UCSD-AML1 (cell line): ENCODE data around the gene F7.
"Not testable (repeated sequence)": the region's sequence is repeated elsewhere in the genome, so short reads cannot be mapped to it uniquely, and the experiment has no call there.

Source experiments
- DNase-seq: peaks from one replicate; lab custom pipeline; 2025; ENCODE audit not compliant: unreplicated experiment; lab: John Stamatoyannopoulos, UW

Gene F7

GRCh38 chr13:113150550-113151365 lies 45.2 kb downstream of the F7 start:
- no peak for DNase-seq

- DNase-seq = no peak
These were observed 46.4 kb downstream of the F7 start for GRCh38 chr13:113151745-113152690.

DNA sequence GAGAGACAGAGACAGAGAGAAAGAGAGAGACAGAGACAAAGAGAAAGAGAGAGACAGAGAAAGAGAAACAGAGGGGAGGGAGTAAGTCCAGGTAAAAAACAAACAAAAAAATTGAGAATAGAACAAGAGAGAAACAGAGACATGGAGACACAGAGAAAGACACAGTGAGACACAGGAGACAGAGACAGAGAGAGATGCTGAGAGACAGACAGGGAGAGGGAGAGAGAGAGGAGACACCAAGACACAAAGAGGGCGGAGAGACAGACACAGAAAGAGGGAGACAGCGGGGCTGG lies 47.0 kb downstream of the F7 start:
- DNase-seq = no peak

GRCh38 chr13:113152984-113153809 lies 47.6 kb downstream of the F7 start:
- DNase-seq = no peak

DNA sequence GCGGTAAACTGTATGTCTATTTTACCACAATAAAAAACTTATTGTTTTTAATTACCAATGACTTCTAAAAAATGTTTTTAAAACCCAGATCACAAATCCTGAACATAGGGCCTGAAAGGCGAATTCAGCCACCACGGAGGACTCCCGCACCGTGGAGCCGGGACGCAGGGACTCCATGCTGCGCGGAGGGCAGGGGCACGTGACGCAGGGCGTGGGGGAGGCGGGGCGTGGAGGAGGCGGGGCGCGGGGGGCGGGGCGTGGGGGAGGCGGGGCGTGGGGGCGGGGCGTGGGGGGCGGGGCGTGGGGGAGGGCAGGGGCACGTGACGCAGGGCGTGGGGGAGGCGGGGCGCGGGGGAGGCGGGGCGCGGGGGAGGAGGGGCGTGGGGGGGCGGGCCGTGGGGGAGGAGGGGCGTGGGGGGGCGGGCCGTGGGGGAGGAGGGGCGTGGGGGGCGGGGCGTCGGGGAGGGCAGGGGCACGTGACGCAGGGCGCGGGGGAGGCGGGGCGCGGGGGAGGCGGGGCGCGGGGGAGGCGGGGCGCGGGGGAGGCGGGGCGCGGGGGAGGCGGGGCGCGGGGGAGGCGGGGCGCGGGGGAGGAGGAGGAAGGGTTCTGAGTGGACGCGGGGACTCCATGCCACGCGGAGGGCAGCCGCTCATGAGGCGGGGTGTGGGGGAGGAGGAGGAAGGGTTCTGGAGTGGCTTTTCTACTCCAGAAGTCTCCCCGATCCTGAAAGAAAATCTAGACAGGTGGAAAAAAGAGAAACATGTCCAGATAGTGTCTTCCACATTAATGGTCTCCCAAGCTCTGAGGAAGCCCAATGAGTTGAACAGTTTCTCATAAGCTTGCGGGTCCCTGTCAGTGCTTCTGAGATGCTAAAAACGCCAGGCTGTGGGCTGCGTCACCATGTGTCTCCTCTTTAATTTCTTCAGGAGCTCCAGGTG lies 48.5 kb downstream of the F7 start:
- peak; percentile 70 for DNase-seq

DNA sequence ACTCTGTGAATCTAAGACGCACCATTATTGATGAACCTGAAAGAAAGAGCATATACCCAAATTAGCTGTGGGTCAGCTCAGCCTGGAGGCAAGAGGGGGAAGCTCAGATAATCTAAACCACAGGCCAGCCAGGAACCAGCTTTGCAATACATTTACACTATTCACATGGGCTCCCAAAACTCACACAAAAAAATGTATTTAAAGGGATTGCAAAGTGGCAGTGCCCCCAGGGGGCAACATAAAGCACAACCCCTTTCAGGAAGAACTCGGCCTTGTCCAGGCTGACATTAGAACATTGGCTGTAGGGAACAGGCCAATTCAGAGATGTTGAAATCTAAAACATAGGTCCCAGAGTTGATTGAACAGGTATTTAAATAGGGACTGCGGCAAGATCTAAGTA lies 49.6 kb downstream of the F7 start:
- no peak for DNase-seq

DNA sequence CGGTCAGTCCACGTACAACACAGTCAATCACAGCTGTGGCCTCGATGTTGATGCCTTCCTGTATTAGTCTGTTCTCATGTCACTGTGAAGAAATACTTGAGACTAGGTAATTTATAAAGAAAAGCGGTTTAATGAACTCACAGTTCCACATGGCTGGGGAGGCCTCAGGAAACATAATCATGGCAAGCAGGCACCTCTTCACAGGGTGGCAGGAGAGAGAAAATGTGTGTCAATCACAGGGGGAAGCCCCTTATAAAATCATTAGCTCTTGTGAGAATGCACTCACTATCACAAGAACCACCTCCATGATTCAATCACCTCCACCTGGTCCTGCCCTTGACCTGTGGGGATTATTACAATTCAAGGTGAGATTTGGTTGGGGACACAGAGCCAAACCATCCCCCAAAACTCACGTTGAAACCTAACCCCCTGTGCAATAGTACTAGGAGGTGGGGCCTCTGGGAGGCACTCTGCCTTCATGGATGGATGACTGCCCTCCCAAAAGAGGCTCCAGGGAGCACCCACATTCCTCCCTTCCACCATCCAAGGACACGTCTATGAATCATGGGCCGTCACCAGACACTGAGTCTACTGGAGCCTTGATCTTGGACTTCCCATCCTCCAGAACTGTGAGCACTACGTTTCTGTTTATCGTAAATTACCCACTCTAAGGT lies 50.5 kb downstream of the F7 start:
- DNase-seq = no peak

GRCh38 chr13:113157206-113157928 lies 51.8 kb downstream of the F7 start:
- DNase-seq = no peak

- no peak for DNase-seq
These were observed 52.5 kb downstream of the F7 start, which contains the start of gene PROZ for GRCh38 chr13:113157929-113158747. PROZ (plus strand) TSS chr13:113158648; CDS start chr13:113158661, 13 bp downstream.

DNA sequence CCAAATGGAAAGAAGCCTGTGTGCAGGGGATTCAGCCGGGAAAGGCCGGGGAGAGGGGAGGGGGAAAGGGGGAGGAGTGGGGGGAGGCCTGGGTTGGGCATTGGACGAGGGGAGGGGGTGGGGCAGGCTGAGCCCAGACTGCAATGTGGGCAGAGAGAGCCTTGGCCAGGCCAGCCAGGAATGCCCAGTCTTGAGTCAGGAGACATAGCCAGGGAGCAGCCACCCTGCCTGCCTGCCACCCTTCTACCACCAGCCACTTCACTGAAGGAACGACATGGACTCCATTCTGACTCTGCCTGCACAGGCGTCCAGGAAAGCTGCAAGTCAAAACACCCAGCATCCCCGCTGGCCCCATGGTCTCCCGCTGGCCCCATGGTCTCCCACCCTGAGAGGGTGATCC lies 53.4 kb downstream of the F7 start:
- DNase-seq = no peak

DNA sequence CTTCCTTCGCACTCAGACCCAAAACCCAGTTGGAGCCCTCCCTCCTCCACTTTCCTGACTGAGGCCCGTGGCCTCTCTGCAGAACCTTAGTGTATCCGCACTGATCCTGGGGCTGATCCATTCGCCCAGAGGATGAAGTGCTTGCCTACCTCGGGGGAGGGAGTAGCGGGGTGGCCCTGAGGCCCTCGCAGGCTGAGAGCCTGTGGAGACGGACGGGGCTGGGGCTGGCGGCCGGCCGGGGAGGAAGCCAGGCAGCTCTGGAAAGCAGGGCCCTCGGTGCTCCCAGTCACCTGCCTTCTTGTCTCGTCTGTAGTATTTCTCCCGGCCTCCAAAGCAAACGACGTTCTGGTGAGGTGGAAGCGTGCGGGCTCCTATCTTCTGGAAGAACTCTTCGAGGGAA lies 54.1 kb downstream of the F7 start:
- no peak for DNase-seq

DNA sequence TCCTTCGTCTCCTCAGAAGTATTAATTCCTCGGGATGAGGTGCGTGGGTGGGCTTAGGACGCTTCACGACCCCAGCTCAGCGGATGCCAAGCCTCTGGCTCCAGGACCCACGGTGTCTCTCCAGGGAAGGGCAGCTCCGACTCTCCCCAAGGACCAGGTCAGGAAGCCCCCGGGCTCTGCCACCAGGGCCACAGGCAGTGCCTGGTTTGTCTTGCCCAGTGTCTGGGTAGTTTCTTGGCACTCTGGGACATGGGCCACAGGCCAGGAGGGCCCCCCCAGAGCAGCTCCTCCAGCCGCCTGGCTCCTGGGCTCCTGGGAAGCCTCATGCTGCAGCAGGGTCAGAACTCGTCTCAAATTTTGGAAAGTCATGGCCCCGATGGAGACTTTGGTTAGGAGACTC lies 55.4 kb downstream of the F7 start:
- DNase-seq = no peak

DNA sequence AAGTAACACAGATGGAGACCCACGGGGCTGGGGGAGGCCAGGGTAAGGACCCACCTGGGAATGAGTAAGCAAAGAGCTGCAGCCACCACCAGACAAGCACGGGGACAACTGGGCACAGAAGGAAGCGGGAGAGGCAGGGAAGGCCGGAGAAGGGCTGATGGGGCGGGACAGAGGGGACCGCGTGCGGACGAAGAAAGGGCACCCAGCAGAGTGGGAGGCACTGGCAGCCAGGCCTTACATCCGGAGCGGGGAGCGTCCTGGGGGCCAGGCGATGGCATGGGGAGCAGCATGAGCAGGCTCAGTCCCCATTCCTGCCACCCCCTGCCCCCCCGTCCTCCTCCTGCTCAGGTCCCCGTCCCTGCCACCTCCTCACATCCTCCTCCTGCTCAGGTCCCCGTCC lies 55.8 kb downstream of the F7 start:
- no peak for DNase-seq

GRCh38 chr13:113161975-113162374 lies 56.4 kb downstream of the F7 start:
- DNase-seq = not testable (repeated sequence)

DNA sequence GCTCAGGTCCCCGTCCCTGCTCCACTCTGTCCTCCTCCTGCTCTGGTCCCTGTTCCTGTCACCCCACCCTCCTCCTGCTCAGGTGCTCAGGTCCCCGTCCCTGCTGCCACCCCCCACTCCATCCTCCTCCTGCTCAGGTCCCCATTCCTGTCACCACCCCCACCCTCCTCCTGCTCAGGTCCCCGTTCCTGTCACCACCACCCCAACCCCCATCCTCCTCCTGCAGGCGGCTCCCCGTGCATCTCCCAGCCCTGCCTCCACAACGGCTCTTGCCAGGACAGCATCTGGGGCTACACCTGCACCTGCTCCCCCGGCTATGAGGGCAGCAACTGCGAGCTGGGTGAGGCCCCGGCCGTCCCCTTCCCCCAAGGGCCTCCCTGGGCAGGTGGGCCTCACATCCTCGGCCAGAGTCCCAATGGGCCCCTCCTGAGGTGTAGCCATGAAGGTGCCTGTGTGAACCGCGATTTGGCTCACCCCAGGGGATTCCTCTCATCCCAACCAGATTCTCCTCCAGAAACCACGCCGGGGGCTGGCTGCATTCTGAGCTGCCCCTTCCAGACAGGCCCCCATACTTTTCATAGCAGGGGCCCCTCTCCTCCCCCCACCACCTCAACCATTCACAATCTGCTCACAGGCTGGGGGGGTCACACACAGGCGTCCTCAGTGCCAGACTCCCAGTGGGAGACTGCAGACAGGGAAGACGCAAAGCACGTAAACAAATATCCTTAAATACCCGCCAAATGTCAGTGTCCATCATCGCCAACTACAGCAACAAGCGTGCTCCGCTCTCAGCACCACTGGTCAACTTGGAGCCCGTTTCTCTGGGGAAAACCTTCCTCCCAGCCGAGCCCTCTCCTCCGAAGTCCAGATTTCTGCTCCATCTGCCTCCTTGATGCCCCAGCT lies 57.4 kb downstream of the F7 start:
- DNase-seq = no peak

- DNase-seq = peak; percentile 66
These were observed 58.9 kb downstream of the F7 start for GRCh38 chr13:113164492-113164891.

GRCh38 chr13:113166266-113166665 lies 60.7 kb downstream of the F7 start:
- no peak for DNase-seq
